IPS-18a (cell line): ENCODE data around the gene MXRA8.
A peak's percentile ranks its signal among the peaks of the same experiment; 100 is the strongest.
"Not testable (repeated sequence)": the region's sequence is repeated elsewhere in the genome, so short reads cannot be mapped to it uniquely, and the experiment has no call there.

ENCODE experiments used
- H3K27ac ChIP-seq: one replicate; pipeline ENCODE4 v1.5.1; 2013; ENCODE audit warnings: low read length
- H3K27me3 ChIP-seq: one replicate; pipeline ENCODE4 v1.6.1; 2013; ENCODE audit warnings: mild to moderate bottlenecking, low read length; ENCODE audit not compliant: control insufficient read depth, insufficient read depth
- H3K36me3 ChIP-seq: one replicate; pipeline ENCODE4 v1.6.1; 2013; ENCODE audit warnings: low read depth, low read length; ENCODE audit not compliant: control insufficient read depth
- H3K4me1 ChIP-seq: one replicate; pipeline ENCODE4 v1.6.1; 2013; ENCODE audit warnings: low read depth, low read length; ENCODE audit not compliant: control insufficient read depth
- H3K4me3 ChIP-seq: one replicate; pipeline ENCODE4 v1.5.1; 2013; ENCODE audit warnings: low read length
- H3K9ac ChIP-seq: one replicate; pipeline ENCODE4 v1.6.1; 2013; ENCODE audit warnings: mild to moderate bottlenecking, low read length, moderate library complexity
- H3K9me3 ChIP-seq: one replicate; pipeline ENCODE4 v1.6.1; 2013; ENCODE audit warnings: low read depth, low read length; ENCODE audit not compliant: control insufficient read depth

The MXRA8 gene

DNA sequence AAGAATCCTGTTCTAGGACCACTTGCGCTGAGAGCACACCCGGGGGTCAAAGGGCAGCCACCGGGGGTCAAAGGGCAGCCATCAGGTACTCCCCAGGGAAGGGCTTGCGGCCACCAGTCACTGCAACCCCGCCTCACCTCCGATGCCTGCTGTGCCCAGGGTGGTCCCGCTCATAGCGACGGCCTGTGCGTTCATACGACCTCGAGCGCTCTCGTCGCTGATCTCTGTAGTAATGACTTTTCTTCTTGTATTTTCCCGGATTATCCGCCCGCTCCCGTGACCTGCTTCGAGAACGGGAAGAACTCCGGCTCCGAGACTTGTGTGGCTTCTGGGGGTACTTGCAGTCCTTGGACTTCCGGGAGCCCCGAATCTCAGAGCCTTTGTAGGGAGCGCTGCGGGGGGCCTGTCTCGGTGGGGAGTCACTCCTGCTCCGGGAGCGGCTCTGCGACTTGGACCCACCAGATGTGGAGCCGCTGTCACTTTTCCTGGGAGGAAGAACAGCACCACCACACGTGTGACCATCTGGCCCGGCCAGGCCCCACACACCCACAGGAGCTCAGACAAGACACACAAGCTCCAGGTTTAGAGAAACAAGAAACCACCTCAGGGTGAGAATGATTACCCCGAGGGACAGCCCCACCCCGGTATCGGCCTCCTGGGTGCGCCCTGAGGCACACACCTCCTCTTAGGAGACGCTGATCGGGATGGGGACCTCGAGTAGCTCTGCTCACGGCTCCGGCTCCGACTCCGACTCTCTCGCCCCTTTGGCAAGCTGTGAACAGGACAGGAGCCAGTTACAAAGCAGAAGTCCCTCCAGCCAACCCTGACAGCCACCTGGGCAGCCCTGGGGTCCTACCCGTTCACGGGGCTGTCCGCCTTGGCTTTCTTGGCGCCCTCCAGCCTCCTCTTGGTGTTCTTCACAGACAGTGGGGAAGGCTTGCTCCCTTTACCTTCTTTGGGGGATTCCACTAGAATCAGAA, 29.0 kb upstream of the MXRA8 start:
- peaks cover 66% of the 10 kb centered on the region for H3K36me3 ChIP-seq
- H3K4me1 ChIP-seq: no peaks in the 10 kb centered on the region
- no peaks in the 10 kb centered on the region for H3K9me3 ChIP-seq
- no peak overlapping the region for H3K27ac ChIP-seq
- no peaks in the 10 kb centered on the region for H3K27me3 ChIP-seq
- H3K9ac ChIP-seq: no peak overlapping the region
- no peak overlapping the region for H3K4me3 ChIP-seq

DNA sequence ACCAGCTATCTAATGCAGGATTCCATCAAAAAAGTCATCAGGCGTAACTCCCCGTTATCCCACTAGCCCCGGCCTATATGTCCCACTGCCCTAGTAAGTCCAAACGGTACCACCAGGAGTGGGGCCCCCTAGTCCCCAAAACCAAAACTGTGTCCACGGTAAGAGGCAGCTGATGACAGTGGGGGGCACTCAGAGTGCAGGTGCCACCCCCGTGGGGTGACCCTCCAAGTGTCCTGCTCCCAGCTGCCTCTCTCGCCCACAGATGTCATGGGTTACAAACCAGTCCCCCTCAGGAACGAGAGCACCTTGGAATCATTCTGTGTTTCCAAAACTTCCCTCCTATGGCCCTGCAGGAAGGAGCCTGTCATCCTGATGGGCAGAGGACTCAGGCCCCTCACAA, 27.6 kb upstream of the MXRA8 start:
- H3K36me3 ChIP-seq: peaks cover 55% of the 10 kb centered on the region

DNA sequence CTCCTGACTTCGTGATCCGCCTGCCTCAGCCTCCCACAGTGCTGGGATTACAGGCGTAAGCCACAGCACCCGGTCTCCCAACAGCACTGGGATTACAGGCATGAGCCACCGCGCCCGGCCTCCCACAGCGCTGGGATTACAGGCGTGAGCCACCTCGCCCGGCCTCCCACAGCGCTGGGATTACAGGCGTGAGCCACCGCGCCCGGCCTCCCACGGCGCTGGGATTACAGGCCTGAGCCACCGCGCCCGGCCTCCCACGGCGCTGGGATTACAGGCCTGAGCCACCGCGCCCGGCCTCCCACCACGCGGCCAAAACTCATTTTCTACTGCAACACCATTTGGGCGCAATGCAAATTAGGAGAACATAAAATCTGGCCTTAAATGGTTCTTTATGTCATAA, 27.0 kb upstream of the MXRA8 start:
- not testable (repeated sequence) for H3K27ac ChIP-seq, H3K4me3 ChIP-seq, H3K4me1 ChIP-seq, H3K9me3 ChIP-seq, H3K27me3 ChIP-seq, H3K9ac ChIP-seq
- H3K36me3 ChIP-seq: peaks cover 49% of the 10 kb centered on the region

More for the DNA sequence above, 27.6 kb upstream of the MXRA8 start:
- Histone ChIP-seq H3K4me1 (no peaks in the 10 kb centered on the region), H3K4me3 (no peak overlapping the region), H3K27ac (no peak overlapping the region), H3K27me3 (no peaks in the 10 kb centered on the region), H3K9ac (no peak overlapping the region), H3K9me3 (no peaks in the 10 kb centered on the region)

DNA sequence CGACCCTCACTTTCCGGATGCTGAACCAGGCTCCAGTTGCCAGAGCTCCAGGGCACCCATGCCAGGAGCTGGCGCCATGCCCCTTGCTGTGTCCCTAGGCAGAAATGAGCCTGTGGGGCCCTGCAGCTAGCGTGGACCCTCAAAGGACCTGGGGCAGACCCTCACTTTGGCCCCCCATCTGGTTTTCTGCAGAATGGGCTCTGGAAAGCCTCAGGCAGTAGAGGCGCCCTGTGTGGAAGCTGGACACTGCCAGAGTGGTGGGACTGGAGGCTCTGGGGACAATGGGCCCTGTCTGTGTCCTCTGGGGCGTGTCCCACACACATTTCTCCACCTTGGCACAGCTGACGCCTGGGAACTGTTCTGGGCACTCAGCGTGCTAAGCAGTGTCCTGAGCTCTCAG, 22.9 kb upstream of the MXRA8 start:
- Histone ChIP-seq H3K9ac (no peak overlapping the region), H3K27ac (no peak overlapping the region), H3K4me1 (no peaks in the 10 kb centered on the region), H3K9me3 (no peaks in the 10 kb centered on the region), H3K27me3 (no peaks in the 10 kb centered on the region), H3K36me3 (peaks cover 10% of the 10 kb centered on the region), H3K4me3 (no peak overlapping the region)

DNA sequence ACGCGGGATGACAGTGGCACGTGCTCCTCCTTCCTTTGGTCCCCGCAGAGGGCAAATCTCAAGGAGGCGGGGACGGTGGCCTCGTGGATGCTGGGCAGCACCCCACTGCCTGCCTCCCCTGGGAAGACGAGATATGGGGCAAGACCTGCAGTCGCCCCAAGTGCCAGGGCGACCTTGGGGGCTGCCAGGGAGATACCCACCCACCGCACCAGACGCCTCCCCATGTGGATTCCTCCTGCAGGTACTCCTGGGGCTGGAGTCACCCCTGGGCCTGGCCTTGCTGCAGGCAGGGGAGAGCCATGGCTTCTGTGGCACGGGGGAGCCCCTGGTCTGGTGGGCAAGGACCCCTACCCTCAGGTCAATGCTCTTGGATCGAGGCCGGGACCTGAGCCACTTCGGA, 22.5 kb upstream of the MXRA8 start:
- H3K4me3 ChIP-seq: no peak overlapping the region
- no peak overlapping the region for H3K9ac ChIP-seq
- H3K27ac ChIP-seq: no peak overlapping the region
- no peaks in the 10 kb centered on the region for H3K9me3 ChIP-seq
- peaks cover 5% of the 10 kb centered on the region for H3K36me3 ChIP-seq
- H3K27me3 ChIP-seq: no peaks in the 10 kb centered on the region
- H3K4me1 ChIP-seq: no peaks in the 10 kb centered on the region

DNA sequence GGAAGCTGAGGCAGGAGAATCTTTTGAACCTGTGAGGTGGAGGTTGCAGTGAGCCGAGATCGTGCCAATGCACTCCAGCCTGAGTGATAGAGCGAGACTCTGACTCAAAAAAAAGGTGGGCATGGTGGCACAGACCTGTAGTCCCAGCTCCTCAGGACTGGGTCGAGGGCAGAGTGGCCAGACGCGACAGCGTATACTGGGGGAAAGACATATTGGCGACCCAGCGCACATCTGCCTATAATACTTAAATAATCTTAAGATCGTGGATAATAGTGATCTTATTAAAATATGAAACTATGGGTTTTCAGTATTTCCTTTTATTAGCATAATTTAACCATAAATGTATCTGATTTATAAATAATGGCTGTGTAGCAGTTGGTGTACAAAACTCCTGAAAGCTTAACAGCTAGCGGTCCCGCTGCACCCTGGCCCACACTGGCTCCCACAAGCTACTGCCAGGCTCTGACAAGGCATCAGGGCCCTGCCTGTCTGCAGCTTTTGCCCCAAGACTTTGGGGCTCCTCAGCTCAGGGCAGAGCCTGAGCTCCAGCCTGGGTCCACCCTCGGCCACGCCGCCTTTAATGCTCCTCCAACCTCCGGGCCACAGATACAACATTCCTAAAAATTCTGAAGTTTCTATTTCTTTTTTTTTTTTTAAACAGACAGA, 19.3 kb upstream of the MXRA8 start:
- no peak overlapping the region for H3K4me3 ChIP-seq
- peaks cover 4% of the 10 kb centered on the region for H3K36me3 ChIP-seq
- no peak overlapping the region for H3K27ac ChIP-seq
- no peaks in the 10 kb centered on the region for H3K4me1 ChIP-seq
- no peak overlapping the region for H3K9ac ChIP-seq
- no peaks in the 10 kb centered on the region for H3K27me3 ChIP-seq
- no peaks in the 10 kb centered on the region for H3K9me3 ChIP-seq

DNA sequence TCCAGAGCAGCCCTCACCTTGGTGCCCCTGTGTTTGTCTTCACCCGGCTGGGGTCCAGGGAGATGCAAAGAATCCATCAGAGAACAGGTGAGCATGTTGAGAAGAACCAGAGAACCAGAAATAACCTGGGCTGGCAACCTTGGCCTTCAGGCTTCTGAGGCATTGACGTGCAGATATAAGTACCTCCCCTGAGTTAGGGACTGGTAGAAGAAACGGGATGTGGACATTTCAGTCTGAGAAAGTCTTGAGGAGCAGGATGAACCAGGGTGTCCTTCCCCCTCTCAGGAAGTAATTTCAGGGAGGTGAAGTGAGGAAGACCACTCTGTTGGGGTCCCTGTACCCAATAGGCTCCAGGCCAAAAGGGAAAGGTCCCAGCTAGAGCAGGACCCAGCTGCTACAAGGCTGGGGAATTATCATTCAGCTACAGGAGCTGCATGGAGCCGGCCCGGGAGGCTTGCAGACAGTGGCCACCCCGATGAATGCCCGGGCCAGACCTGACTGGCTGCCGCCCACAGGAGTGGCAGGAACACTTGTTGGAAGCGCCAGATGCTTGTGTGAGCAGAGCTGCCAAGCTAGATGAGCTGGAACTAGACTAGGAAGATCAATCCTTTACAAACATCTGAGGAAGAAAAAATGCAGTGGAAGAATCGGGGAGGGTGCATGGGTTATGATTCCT, 18.3 kb upstream of the MXRA8 start:
- H3K4me1 ChIP-seq: no peaks in the 10 kb centered on the region
- no peak overlapping the region for H3K9ac ChIP-seq
- no peaks in the 10 kb centered on the region for H3K27me3 ChIP-seq
- H3K27ac ChIP-seq: no peak overlapping the region
- peaks cover 3% of the 10 kb centered on the region for H3K36me3 ChIP-seq
- H3K4me3 ChIP-seq: no peak overlapping the region
- H3K9me3 ChIP-seq: no peaks in the 10 kb centered on the region

DNA sequence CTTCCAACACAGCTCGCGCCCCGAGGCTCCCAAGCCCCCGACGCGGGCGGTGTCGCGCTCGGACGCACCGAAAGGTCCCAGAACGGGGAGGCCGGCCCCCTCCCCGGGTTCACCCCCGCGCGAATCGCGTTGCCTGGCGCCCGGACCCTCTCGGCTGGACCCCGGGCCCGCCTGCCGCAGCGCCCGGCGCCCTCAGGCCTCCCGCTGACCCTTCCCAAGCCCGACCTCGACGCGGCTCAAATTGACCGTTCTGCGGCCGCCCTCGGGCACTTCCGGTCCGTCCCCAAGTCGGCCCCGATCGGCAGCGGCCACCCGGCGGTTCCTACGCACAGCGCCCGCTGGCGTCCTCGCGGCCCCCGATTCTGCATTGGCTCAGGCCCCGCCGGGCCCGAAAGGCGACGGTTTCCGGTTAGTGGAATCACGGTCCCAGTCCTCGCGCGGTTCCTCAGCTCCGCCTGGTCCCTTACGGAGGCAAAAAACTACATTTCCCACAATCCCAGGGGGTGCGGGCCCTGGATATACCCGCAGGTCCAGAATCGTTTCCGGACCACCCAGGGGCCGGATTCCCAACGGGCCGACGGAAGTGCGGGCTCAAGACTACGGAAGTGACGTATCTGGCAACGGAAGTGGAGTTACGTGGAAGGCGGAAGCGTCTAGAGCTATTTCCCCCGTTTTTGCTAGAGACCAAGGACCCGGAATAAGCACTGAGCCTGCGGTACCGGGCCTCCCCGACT, 16.7 kb upstream of the MXRA8 start, which contains the start of gene AURKAIP1:
Gene AURKAIP1 (minus strand): TSS at position 279 of the 734 bp plus-strand sequence. CDS start 451 bp downstream, outside the sequence.
- Histone ChIP-seq H3K9me3 (no peaks in the 10 kb centered on the region), H3K4me1 (no peaks in the 10 kb centered on the region), H3K36me3 (no peaks in the 10 kb centered on the region), H3K27me3 (no peaks in the 10 kb centered on the region), H3K27ac (peak within 1 kb of the TSS; percentile 53), H3K9ac (peak within 1 kb of the TSS; percentile 88), H3K4me3 (peak within 1 kb of the TSS; percentile 79)

DNA sequence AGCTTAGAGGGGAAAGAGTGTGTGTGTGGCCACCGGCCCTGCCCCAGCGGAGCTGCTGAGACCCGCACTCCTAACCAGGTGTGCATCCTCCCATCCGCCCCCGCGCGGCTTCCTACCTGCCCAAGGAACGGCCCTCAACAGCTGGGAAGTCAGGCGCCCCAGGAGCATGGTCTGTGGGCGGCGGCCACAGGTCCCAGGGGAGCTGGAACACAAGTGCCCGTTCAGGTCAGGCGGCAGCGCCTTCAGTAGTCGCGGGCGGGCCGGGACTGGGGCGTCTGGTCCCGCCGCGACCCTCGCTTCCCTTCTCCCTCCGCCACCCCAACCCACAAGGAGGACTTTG, 16.2 kb upstream of the MXRA8 start:
- no peaks in the 10 kb centered on the region for H3K27me3 ChIP-seq
- H3K27ac ChIP-seq: no peak overlapping the region
- no peaks in the 10 kb centered on the region for H3K36me3 ChIP-seq
- H3K9ac ChIP-seq: peak overlapping the region; percentile 88
- H3K4me3 ChIP-seq: peak overlapping the region; percentile 79
- no peaks in the 10 kb centered on the region for H3K4me1 ChIP-seq
- H3K9me3 ChIP-seq: no peaks in the 10 kb centered on the region

DNA sequence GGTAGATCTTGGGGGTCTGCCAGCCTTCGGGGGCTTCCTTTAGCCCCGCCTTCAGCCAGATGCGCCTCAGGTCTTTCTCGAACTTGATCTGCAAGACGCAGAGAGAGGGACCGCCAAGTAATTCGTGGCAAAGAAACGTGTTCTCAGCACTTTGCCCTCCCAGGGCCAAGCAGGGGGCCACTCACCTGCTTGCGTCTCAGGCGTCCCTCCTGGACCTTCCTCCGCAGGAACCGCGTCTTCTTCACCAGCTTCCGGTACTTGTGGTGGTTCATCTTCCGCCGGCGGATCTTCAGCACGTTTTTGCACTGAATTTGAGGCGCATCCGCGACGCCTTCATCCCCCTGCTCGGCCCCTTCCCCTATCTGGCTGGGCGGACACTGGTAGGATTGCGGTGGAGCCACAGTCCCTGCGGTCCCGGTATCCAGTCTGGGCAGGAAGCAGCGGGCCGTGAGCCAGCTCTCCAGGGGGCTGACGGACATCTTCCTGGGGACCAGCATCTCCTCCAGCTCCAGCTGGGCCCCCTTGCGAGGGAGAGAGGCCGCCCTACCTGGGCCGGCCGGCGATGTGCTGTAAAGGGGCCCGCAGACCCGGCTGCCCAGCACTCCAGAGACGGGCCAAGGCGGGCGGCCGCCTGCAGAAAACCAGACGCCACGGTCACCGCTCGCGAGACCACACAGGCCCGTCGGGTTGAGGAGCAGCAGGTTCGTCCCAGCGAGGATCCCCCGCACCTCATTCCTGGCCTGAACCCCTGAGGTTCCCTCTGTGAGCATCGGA, 15.6 kb upstream of the MXRA8 start:
- no peaks in the 10 kb centered on the region for H3K9me3 ChIP-seq
- H3K4me3 ChIP-seq: peak overlapping the region; percentile 79
- no peaks in the 10 kb centered on the region for H3K36me3 ChIP-seq
- H3K4me1 ChIP-seq: no peaks in the 10 kb centered on the region
- H3K27me3 ChIP-seq: no peaks in the 10 kb centered on the region
- peak overlapping the region; percentile 88 for H3K9ac ChIP-seq
- no peak overlapping the region for H3K27ac ChIP-seq
